GM21825 (cell line): ENCODE data around the gene DPYD.

Experiments used
- ATAC-seq: cut with Tn5 transposase; IDR thresholded peaks from one replicate; pipeline ENCODE4 v1.9.1; 2021; ENCODE audit warnings: mild to moderate bottlenecking, moderate library complexity; ENCODE audit not compliant: unreplicated experiment

DPYD gene

DNA sequence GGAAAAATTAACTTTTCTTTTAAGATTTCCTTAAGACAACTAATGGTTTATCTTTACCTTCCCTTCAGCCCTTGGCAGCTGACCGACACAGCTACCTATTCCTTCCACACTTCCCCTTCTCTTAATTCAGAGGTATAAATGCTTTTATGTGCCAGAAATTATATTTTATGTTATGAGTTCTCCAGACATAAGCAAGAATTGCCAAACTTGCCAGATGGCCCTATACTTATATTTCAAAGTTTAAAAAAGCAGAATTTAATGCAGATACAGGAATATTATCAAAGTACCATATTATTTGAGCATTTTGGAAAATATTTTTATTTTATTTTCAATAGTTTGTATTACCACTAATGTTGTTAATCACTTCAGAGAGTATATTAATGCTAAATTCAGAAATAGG is 754.2 kb downstream of the DPYD start:
- no peak for ATAC-seq

DNA sequence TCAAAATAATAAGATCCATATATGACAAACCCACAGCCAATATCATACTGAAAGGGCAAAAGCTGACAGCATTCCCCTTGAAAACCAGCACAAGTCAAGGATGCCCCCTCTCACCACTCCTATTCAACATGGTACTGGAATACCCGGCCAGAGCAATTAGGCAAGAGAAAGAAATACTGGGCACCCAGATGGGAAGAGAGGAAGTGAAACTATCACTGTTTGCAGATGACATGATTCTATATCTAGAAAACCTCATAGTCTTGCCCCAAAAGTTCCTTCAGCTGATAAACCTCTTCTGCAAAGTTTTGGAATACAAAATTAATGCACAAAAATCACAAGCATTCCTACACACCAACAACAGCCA is 756.6 kb downstream of the DPYD start:
- ATAC-seq: no peak

DNA sequence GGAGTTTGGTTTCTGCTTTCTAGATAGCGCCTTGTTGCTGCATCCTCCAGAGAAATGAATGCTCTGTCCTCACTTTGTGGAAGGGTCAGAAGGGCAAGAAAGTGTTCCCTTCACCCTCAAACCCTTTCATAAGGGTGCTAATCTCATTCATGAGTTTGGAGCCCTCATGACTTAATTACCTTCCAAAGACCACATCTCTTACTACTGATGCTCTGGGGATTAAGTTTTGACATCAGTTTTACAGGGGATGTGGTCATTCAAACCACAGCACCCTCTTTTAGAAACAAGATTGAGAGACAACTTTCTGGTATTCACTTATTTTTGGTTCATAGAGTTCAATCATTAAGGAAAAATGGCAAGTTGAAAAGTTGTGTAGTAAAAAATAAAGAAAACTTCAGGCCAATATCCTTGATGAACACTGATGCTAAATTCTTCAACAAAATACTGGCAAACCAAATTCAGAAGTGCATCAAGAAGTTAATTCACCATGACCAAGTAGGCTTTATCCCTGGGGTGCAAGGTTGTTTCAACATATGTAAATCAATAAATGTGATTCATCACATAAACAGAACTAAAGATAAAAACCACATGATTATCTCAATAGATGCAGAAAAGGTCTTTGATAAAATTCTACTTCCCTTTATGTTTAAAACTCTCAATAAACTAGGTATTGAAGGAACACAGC is 757.1 kb downstream of the DPYD start:
- ATAC-seq: peak; percentile 78

DNA sequence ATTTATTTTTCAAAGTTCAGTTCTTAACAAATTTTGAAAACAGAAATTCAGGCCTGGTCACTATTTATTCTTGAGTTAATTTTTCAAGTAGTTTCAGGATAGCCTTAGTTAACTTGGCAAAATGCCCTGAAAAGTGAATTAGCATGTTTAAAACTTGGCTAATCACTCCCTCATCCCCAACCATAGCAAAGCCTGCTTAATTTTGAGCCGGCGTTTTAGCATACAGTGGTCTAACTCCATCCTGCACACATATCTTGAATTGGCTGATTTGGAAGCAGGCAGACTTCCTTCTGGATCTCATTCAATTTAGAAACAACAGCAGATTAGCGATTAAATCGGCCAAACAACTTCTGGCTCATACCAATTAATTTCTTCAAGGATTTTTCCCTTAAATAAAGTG is 760.0 kb downstream of the DPYD start:
- no peak for ATAC-seq

DNA sequence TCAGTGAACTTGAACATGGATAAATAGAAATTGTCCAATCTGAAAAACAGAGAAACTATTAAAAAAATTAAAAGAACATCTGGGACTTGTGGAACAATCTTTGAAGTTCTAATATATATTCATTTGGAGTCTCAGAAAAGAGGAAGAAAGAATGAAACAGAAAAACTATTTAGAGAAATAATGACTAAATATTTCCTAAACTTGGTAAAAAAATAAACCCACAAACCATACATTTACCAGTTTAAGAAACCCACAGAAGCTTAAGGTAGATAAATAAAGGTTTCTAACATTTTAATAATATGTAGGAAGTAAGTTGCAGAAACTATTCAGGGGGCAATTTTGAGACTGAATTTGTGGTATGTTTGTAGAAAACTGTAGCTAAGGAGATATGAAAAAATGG is 761.5 kb downstream of the DPYD start:
- no peak for ATAC-seq

DNA sequence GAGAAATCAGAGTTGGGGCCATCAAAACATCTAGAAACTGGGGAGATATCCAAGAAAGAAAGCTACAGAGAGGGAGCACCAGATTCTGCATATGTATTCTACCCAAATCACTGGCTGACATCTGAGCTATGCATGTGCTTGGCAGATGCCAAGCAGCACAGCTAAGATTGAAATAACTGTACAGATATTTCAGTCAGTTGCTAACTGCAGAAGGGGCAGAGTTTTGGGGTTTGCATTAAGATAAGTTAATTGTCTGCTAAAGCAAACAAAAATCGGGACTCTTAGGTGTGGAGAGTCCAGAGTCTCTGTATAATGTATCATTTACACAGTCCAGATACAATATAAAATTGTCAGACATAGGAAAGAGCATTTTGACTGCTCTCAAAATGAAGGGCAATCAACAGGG is 762.1 kb downstream of the DPYD start:
- no peak for ATAC-seq

DNA sequence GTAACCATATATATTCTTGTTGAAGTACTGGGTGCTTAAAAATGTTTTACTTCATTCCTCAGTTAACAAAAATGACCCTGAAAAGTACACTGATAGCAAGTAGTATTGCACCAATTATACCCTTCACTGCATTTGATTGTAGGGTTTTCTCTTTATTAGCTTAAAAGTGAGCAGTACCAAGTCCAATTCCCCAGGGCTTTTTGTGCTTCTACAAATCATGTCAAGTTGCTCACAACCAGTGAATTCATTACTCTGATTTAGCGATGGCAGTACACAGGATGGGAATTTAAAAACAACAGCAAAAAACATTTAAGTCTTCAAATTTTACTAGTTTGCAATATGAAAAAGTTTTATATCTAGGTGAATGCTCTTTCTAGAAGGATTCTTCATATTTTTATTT is 762.8 kb downstream of the DPYD start:
- ATAC-seq: no peak

DNA sequence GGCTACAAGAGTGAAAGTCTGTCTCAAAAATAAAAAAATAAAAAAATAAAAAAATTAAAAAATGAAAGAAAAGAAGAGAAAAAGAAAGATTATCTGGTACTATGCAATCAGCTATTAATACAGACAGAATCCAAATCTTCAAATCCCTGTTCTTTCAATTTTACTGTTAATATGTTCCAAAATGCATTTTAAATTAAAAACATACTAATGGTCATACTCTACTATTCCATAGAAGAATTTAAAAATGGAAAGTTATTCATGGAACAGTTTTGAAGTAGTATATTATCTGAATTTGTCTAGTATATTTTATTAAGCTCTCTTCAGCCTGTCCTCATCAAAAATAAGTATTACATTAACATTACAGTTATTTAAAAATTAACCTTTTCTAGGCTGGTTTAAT is 769.2 kb downstream of the DPYD start:
- ATAC-seq: no peak

DNA sequence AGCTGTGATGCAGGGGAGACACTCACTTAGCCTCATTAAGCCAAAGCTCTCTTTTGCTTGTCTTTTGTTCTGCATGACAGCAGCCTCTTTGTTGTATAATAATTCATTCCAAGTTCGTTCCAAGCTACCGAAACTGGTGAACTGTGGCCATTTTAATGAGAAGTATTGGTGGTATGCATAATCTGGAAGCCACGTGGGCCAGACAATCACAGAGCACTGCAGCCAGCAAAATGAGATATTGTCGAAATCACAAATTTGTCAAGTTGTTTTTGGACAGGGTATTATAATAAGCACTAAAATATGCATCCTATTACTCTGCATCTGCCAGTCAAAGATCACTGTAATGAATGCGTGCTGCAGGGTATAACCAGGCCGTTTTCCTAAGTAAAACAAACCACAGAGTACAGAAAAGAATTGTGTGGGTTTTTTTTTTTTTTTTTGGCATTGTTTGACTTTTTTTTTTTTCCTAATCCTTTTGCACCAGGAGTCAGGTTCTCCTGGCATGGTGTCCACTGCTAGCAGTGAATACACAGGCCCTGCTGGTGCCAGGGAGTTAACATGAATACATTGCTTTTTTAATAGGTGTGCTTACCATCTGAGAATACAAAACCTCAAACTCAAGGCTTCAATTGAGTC is 775.4 kb downstream of the DPYD start:
- no peak for ATAC-seq

DNA sequence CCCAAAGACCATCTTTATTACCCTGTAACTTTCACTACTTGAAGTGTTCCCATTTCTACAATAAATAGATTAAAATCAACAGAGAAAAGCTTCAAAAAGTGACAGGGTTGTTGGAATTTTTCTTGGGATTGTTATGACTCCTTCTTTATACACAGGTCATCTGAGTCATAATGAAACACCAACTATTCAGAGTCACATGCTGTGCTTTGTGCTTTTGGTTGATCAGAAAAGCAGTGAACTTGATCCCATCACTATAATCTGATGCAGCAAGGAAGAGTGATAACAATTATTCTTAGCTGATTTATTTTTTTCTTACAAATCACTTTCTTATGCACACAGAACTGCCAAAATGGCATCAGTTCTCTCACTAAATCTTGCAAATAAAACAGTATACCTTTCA is 776.3 kb downstream of the DPYD start:
- ATAC-seq: no peak

DNA sequence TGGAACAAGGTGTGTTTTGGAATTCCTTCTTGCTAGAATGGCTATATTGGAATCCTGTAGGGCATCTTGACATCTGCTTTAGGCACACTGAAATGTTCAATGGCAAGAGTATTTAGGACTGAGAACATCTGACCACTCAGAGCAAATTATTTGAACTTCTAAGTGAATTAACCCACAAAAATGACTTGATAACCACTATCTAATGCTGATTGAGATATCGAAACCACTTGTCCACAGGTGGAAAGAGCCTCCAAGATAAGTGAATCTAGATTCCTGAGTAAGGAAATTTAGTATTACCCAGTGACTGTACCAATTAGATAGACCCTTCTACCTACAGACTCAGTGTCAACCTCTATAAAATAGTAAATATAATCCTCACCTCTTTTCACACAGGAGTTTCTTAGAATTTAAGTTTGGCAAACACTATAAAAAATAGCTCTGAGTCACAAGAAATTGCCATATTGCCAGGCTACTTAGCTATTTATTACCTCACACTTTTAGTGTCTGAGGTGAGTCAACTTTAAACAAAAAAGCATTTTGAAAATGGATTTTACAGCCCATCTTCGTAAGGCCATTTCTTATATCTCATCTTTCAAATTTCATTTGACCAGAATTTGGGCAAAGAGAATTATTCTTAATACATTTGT is 777.5 kb downstream of the DPYD start:
- no peak for ATAC-seq

DNA sequence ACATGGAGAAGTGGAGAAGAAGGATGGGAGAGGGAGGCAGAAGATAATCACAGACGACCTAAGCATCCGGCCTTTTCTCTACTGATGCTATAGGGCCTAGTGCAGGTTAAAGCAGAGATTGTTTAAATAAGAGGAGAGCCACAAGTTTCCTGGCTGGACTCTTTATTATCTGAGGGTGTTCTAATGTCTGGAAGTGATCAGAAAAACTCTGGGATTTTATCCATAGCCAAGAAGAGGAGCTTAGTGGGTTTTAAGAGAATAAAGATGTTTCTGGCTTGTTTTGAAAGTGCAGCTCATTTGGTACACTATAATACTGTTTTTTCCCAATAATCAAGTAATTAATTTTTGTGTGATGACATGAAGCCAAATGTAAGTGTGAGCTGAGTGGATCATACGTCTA is 780.2 kb downstream of the DPYD start:
- ATAC-seq: no peak

DNA sequence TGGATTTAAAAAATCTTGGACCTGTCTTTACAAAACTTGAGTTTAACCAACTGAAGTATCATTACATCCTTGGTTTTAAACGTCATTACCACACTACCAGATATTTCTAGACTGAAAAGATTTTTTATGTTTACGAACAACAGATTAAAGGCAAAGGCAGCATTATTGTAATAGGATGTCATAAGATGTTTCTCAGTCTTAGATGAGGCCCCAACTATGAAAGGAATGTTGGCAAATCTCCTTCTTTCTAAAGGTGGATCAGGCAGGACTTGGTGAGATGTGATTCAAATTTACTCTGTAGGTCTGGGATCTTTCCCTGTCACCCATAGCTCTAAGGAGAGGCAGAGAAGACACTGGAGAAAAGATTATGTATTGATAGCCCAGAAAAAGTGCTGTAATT is 781.3 kb downstream of the DPYD start:
- ATAC-seq: no peak

DNA sequence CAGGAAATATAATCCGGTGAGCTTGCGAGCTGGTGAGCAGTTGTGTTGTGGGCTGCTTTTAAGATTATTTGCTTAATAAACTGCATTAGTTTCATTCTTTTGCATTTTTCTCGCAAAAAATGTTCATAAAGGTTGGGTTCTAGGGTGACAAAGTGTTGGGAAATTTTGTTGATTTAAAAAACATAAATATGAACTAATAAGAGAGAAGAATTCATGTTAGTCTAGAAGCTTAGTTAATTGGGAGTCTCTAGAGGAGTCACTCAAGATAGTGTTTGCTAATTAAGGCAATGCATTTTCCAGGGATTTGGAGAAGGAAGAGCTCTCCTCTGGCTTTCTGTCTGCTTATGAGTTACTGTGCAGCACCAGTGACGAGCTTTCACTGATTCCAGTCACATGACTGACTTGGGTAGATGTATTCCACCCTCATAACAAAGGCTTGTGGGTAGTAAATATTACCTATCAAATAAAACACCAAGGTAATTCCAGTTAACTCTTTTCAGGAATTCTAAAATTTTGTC is 782.3 kb downstream of the DPYD start:
- ATAC-seq: peak; percentile 22

DNA sequence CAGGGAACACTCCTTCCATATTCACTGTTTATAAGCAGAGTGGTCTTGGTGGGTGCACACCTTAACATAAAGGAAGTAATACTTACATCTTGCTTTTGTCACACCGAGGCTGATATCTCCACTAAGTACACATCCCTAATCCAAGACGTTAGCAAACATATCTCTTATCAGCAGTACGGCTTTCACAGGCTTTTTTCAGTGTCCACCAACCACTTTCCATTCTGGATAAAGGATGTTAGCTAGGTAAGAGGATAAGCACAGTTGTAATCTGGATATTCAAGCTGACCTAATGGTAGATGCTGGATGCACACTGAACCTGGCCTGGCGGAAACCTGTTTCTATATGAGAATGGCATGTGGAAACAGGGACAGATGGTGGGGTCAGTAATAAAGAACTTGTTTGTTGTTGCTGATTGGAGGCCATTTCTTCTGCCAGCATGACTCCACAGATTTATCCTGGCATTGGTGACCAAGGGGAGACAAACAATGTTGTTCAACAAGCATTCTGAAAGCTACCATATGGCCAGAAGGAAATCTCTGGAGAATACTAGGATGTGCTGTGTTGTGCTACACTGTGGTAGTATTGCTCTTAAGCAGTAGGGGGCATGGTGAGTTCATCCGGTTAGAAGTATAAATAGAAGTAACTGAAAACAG is 782.8 kb downstream of the DPYD start:
- ATAC-seq: peak; percentile 100

DNA sequence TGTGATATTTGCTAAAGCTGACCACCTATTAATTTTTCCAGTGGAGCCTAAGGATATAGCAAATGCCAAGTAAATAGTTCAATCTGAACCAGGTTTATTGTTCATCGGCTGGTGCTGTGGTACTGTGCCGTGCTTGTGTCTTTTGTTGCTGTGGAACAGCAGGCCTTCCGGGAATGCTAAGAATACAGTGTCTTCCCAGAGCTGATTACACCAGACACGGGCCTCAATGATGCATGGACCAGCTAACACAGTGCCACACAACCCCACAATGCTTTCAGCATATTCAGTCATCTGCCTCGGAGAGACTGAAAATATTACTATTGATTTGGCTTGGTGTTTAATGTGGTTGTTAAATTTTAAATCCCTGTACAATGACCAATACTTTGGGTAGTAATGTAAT is 783.8 kb downstream of the DPYD start:
- no peak for ATAC-seq

DNA sequence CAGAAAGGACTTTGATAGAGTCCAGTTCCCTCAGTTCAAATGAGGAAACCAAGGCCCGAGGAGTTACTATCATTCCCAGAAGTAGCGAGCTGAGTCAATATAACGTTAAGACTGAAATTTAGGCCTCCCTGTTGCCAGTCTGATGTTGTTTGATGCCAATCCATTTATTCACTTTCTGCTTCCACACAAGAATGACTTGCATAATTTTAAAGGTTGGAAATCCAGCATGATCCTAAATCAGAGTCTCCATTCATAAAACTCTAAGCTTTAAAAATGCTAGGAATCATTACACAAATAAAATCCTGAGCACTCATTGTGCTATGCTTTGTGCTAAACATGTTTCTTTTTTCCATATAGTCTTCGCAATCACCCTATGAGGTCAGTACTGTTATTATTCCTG is 784.9 kb downstream of the DPYD start:
- no peak for ATAC-seq

DNA sequence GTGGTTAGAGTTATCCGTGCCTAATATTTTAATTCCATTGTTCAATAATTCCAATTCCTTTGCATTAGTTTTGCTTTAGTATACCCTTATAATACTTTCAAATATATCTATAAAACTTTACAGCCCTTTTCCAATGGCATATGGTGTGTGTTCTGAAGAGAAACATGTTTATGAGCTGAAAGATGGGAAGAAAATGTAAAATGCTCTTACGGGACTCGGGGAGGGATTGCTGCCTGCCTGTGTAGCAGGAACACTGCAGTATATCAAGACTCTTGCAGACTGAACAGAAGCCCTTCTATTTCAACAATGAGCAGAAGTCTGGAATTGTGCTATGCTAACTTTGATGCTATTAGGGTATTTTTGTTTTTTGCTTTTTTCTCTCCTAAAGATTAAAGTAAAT is 792.4 kb downstream of the DPYD start:
- ATAC-seq: no peak

DNA sequence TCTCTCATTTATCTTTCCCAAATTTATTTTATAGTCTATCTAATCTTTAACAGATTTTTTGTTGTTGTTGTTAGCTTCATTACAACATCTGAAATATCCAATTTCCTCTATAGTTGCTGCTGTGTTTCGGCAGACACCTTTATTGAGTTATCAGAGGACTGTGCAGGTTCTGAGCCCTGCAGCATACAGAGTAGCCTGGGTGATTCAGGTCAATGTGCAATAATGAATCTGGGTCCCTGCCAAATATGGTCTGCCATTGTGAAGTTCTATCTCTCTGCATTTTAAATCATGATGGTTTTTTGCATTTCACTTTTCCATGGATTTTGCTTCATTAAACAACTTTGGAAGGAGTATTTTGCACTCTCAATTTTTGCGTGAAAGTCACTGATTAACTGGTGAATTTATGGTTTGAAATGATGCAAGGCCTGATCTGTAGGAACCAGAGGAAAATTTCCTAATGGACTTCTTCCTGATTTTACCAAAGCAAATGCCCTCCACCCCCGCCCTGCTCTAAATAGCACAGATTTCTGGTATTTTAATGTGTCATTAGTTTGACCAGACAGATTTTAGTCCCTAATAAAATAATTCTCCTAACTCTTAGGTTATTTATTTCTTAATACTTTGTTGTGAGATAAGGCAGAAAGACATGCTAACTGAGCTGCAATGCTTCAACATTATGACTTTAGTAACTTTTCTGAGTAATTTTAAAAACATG is 797.0 kb downstream of the DPYD start:
- ATAC-seq: no peak

DNA sequence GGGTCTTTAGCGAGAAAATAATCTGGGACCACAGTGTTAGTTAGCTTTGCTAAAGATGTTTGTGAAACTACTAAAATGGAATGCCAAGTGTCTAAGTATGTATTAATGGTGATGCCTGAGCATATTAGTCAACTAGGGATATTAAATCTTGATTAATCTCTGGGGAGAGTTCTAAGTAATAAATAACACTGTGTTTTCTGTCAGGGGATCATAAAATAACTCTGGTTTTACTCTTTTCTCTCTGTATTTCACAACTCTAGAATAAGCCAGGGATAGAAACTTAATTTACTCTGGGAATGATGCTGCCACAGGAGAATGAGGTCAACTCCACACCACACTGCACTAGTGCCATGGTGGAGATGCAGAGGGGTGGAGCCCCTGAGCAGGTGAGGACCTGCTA is 800.0 kb downstream of the DPYD start:
- ATAC-seq: no peak
